A172 (cell line): Measurements from ENCODE around the gene KICS2. TPM values are rescaled to one million over a fixed set of nuclear protein-coding genes. Genes with fewer than 3 reads are reported as not detected.
"Not testable (repeated sequence)": the region's sequence is repeated elsewhere in the genome, so short reads cannot be mapped to it uniquely, and the experiment has no call there.

Source experiments
- DNase-seq: peaks from one replicate; pipeline ENCODE4 v3.0.0-alpha.2; 2015; ENCODE audit warnings: low spot score
- total RNA-seq: library from RNA; depleted of rRNA; stranded (reverse); fragments of >200 nt; shearing (Covaris generic); gene quantifications from 2 replicates; pipeline ENCODE4 v1.2.3, GENCODE V29; 2014

The KICS2 gene
- total RNA-seq, 1 experiment from 2014 or later = 7.8 TPM

DNA sequence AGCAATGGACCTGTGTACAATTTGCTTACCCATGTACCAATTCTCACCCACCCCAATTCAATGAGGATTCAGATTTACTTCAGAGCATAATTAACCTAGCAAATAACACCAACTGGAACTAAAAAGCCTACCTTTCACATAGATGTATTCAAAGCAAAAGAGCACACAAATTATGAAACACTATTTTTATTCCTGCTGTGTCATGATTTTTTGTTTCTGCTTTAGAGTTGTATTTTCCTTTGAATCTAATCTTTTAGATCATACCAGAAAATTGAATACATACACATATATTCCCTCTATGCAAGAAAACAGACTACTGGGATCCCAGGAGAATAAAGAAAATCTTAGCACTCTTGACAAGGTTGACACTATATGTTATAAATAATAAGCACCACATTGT, 5.9 kb downstream of the KICS2 start:
- DNase-seq = no peak

DNA sequence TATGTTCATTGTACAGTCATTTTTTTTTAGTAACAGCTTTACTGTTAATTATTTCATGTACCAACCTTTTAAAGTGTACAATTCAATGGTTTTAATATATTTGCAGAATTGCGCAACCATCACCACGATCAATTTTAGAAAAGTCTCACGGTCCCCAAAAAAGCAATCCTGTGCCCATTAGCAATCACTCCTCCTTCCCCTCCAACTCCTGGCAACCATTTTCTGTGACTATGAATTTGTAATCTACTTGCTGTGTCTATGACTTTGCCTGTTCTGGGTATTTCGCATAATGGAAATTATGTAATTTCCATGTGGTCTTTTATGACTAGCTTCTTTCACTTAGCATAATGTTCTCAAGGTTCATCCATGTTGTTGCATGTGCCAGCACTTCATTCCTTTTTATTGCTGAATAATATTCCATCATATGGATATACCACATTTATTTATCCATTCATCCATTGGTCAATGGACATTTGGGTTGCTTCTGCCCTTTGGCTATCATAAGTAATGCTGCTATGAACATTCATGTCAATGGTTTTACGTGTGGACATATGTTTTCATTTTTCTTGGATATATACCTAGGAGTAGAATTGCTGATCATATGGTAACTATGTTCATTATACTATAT, 9.9 kb downstream of the KICS2 start:
- DNase-seq = no peak

DNA sequence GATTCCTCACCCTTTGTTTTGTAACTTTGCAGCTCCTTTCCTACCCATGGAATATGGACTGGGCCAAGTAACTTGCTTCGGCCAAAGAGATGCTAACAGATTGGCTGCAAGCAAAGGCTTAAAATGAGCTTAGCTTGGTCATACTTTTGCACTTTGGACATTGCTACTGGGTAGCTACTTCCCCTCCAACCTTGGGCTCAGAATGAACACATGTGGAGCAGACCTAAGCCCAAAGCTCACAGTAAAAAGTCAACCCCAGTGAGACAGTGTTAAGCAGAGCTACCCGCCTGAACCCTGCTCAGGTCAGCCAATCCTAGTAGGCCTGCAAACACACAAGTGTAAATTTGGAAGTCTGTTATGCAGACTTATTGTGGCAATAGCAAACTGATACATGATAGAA, 14.6 kb downstream of the KICS2 start:
- DNase-seq = no peak

DNA sequence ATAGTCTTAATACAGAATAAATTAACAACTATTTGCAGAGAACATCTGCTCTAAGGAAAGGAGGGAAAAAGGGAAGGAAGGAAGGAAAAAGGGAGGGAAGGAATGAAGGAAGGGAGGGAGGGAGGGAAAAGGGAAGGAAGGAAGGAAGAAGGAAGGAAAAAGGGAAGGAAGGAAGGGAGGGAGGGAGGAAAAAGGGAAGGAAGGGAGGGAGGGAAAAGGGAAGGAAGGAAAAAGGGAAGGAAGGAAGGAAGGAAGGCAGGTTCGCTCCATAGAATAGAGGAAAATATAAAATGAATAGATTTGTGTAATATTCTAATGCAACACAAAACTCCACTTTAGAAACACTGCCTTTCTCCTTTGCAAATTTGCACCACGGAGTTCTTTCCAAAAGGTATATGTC, 16.6 kb downstream of the KICS2 start:
- DNase-seq = no peak

DNA sequence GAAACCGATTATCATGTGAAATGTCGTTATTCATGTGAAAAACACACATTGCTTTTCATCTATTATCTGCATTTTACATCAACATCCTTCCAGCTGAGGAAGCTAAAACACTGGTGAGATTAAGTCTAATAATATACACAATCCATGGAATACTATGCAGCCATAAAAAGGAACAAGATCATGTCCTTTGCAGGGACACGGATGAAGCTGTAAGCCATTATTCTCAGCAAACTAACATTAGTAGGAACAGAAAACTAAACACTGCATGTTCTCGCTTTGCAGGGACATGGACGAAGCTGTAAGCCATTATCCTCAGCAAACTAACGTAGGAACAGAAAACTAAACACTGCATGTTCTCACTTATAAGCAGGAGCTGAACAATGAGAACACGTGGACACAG, 18.3 kb downstream of the KICS2 start:
- DNase-seq = no peak

DNA sequence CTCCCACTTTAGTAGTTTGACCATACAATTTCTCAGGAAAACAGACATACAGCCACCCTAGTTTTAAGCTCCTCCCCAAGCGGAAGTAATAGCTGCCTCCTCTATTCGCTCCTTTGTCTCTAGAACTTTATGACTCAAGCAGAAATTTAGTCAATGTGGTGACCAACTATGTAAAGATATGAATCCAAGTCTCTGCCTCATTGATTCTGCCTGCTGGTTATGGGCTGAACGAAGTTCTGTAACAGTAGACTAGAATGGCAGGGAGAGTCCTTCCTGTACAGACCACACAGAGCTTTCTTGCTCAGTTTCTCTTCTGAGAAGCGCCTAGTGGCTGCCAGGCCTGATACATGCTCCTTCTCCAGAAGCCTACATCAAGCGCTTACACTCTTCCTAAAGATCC, 19.1 kb downstream of the KICS2 start:
- DNase-seq = no peak

DNA sequence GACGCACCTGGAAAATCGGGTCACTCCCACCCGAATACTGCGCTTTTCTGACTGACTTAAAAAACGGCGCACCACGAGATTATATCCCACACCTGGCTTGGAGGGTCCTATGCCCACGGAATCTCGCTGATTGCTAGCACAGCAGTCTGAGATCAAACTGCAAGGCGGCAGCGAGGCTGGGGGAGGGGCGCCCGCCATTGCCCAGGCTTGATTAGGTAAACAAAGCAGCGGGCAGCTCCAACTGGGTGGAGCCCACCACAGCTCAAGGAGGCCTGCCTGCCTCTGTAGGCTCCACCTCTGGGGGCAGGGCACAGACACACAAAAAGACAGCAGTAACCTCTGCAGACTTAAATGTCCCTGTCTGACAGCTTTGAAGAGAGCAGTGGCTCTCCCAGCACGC, 26.3 kb downstream of the KICS2 start:
- DNase-seq = not testable (repeated sequence)

DNA sequence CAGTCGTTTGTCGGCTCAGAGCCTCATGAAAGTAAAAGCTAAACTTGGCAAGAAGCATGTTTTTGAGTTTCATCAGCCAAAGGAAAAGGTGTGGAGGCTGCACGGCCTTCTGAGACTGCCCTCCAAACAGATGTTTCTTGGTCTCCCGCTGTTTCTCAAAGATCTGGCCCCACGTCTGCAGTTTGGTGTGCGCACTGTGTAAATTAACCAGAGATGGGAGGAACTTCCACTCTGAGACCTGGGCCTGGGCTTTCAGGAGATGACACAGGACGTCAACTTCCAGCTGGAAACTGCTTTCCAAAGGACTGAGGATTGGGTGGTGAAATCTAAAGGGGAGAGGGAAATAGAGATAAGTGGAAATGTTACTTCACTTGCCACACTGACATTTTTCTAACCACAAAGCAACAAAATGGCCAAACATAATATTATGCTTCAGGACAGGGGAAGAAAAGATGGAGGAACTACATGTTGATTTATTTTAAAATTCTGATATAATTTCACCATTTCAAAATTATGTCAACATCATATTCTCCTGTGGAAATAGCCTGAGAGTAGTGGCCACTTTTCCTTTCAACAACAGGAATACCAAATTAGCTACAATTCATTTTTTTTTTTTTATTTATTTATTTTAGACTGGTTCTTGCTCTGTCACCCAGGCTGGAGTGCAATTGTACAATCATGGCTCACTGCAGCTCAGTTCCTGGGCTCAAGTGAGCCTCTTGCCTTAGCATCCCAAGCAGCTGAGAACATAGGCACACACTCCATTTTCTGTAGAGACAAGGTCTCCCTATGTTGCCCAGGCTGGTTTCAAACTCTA, 27.6 kb downstream of the KICS2 start:
- no peak for DNase-seq

DNA sequence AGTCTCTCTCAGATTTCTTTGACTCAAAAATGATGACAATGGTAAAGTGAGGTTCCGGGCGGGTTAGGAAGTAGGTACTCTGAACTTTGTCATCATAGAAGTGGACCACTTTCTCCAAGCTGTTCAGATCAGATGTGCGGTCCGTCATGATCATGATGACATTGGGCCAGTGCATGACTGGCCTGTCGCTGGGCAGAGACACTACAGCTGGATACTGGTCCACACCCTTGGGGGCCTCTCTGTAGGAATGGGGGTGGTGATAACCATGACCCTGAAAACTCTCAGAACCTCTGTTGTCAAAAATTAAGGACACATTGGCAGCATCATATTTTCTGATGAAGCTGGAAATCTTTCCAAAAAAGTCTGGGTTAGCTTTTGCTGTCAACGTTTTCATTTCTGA, 28.2 kb downstream of the KICS2 start:
- DNase-seq = no peak

DNA sequence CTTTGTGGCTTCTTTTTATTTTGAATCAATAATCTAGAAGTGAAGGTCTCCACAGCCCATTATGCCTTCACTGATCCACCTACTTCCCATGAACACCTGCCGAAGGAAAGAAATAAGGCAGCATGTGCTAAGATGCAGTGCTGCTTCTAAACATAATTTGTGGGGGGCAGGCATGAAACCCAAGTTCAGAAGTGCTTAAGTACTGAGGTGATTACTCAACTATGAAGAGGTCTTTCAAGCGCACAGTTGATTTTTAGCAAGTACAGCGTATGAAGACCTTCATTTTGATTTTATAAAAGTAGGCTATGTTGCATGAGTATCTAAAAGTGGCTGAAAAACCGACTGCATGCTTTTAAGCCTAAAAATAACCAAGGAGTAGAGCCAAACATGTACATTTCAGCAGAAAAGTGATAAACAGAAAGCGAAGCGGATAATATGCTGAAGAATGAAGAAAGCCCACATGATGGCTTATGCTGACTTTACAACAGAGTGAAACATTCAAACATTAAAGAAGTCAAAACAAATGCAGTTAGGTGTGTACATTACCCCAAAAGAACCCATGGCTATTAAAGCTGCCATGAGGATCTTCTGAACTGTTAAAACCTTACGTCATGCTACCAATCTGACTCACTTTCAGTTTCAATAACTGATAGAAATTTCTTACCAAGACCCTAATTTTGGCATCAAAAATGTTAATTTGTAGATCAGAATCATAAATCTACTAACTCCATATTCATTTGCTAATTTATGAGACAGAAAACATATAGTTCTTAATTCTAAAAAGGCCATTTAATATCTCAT, 29.3 kb downstream of the KICS2 start:
- no peak for DNase-seq

DNA sequence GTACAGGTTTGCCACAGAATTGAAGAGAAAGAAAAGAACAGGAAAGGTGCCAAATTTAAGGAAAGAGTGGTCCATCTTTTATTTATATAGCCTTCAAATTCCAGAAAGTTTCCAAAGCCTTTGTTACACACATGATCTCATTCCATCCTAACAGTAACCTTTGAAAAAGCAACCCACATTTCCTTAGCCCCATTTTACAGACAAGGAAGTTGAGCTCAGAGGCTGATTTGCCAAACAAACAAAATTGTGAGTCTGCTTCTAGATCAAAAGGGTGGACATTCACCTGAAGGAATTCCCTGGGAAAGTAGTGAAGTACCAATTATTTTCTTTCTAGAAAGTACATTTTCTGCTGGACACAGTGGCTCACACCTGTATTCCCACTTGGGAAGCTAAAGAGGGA, 32.0 kb downstream of the KICS2 start:
- no peak for DNase-seq

DNA sequence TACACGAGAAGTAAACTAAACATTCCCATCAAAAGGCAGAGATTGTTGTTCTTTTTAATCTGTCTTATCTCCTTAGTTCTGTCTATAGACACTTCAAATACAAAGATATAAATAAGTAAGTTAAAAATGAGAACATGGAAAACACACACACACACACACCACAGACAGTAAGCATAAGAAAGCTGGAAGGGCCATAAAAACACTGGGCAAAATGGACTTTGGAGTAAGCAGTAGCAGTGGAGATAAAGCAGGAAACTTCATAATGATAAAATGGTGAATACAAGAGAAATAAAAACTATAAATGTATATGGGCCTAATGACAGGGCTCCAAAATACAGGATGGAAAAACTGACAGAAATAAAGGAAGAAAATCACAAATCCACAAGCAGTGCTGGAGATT, 32.6 kb downstream of the KICS2 start:
- no peak for DNase-seq

DNA sequence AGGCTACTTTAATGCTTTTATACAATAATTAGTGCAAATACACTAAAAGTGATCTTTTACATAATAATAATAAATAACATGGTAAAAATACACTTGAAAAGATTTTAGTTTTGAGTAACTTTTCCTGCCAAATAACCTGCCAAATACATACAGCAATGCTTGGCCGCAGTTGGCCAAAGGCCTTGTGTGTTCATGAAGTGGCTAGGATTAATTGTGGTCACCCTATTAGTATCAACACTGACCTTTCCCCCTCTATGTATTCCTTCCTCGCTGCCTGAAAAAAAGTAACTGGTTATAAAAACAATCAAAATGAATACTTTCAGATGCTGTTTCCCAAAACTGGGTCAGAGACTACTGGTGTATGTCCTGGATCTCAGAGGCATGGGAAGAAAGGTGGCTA, 34.3 kb downstream of the KICS2 start:
- DNase-seq = no peak

DNA sequence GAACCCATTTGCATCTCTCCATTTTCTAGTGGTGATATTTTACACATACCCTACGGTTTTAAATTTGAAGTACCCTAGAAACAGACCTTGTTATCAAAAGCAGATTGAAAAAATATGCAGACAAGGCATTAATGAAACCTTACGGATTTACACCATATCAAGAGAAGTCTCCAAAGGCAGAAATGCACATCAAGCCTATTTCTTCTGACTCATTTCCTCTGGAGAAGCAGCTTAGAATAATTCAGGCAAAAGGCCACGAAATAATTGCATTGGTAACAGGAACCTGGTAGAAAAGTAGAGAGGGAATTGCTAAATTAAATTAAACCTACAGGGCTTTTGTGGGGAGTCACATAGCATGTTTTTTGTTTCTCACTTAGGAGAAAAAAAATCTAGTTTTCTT, 34.7 kb downstream of the KICS2 start:
- peak; percentile 72 for DNase-seq

DNA sequence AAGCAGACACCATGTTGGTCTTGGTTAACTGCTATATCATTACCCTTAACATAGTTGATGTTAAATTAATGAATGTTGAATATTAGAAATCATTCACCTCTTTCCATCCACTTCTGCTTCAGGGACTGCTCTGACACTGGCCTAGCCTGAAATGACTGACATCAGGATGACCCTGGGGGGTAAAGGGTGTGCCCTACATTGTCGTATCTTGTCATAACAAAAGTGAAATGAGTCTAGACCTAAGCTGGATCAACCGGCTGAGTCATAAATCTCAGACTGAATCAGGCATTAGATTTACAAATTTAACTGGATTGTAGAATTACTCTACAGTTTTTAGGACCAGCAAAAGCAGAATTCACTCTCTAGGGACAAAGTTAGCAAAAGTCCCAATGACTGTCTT, 35.3 kb downstream of the KICS2 start:
- DNase-seq = peak; percentile 54

DNA sequence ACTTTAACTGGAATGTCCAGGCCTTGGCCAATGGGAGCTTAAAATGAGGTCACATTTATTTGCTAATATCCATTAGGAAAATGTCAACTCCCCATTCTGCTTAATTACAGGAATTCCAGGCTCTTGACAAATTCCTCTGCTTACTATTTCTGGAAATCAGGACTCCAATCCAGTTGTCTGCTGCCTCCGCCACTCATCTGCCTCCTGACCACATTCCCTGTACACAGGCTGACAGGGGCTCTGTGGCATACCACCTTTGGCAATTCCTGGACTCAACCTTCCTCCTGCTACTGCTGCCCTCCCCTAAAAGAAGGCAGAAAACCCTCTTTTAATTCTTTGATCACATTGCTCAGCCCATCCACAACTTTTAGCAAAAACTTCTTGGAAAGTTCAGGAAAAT, 37.9 kb downstream of the KICS2 start:
- DNase-seq = no peak

DNA sequence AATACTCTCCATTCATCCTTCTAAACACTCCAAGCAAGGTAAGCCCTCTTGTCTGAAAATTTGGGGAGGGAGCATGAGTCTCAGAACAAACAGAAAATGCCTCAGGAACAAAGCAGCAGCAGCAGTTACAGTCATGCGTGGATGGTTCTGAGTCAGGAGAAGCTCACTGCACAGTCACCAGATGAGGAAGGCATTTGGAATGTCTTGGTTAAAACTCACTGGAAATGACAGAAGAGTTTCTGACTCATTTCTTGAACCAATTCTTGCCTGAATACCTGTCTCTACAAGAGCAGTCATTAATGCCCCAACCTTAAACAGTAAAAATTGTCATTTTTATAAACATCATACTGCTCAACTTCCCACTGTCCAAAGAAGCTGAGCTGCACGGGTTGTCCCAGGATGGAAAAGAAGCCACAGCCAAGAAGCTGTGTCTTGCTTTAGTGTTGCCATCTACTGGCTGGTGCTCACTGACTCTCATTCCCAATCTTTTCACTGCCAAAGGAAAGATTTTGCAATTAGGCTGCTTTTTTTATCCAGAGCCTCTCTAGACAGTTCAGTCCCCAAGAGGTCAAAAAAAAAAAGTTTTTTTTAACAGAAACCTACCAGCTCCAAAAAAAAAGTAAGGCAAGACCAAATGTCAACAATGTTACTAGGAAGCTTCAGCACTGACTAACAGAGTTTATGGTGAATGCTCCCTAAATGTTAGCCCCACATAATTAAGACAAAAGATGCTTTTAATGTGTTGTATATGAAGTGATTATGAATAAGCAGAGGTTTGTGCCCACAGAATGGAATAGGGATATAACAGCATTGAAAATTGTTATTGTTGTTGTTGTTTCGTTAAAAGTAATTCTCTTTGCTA, 40.4 kb downstream of the KICS2 start:
- DNase-seq = peak; percentile 98

DNA sequence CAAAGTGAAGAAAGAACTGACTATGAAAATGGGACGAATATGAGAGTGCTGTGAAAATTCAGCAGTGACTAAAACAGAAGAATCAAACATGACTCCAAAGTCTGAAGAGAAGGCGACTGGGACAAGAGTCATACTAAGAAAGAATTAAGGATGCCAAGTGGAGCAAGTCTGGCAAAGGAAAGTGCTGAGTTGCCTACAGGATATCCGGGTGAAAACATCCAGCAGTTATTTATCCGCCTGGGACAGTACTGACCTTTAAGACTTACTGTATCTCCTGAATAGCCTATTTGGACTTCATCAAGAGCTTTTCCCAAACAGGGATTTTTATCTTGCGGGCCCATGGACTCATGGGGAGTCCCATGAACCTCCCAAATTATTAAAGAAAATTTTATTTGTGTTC, 41.1 kb downstream of the KICS2 start:
- DNase-seq = peak; percentile 81

DNA sequence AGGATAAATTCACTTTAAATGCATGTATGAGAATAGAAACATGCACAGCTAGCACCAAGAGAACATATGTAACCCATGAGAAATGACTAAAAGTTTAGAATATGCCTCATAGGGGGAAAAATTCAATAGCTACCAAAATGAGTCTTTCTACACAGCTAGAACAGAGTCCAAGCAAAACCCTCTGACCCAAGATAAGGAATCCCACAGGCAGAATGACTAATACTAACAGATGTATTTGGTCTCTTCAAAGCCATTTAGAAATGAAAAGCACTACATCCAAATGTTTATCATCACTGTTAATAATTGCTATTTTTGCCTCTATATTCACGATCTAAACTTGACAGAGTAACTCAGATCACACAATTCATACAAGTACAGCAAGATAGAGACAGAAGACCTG, 44.0 kb downstream of the KICS2 start:
- peak; percentile 64 for DNase-seq

DNA sequence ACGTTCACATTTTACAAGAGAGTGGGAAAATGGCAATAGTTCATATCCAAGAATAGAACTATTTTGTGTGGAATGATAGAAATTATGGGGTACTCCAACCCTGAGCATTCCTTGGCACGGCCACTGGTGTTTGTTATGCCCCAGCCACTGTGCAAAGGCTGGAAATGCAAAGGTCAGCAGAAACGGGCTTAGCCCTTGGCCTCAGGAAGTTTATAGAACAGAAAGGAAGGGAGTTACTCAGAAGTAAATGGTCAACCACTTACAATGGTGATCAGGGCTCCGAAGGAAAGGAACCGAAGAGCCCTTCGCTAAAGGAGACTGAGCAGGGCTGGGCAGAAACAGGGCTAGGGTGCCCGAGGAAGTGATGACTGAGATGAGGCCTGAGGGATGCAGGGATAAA, 45.1 kb downstream of the KICS2 start:
- no peak for DNase-seq

DNA sequence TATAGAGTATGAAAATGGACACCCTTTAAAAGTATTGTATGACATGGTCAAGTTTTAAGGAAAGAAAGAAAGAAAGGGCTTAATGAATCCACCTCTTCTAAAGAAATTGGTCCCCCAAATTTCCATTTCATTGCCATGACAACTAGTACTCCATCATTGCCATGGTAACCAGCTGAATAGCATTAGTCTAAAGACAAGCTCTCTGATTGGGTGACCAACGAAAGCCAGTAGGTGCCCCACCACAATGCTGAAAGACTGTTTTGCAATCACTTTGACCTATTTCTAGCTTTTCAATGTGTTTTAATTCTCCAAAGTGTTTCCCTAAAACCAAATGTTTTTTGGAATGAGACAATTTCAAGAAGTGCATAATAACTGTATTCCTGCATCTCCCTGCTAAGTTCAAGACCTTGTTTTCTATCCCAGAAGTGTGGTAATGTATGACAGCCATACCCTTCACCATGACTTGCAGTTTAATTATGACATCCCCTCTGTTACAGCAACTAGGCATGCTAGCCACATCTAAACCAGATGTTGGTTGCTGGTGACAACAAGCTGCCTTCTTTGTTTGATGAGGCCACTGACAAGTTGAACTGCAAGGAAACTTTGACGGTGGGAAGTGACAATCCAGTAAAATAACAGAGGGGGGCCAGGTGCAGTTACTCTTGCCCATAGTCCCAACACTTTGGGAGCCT, 46.7 kb downstream of the KICS2 start:
- no peak for DNase-seq
